Measurements from ENCODE around the gene SF3B4. TPM values are rescaled to one million over a fixed set of nuclear protein-coding genes. Genes with fewer than 3 reads are reported as not detected.

SF3B4 gene
- total RNA-seq, 1 experiment from 2014 or later, result 103 TPM

- H3K36me3 Mint-ChIP-seq (ENCODE audit: insufficient read depth, unreplicated experiment), result peaks cover 49% of the 10 kb centered on the region
- intact Hi-C loops (cut with micrococcal nuclease; ENCODE audit: unreplicated experiment), result no loop called here
Observed at GRCh38 chr1:149966405-149966804, 38.8 kb upstream of the SF3B4 start.

GRCh38 chr1:149965440-149965839 is 37.8 kb upstream of the SF3B4 start:
- Histone ChIP-seq H3K4me3 (ENCODE audit: low read depth, low read length) (no peak overlapping the region), H3K27me3 (replicated peaks; ENCODE audit: control insufficient read depth, insufficient read depth, low read length) (no peaks in the 10 kb centered on the region), H3K9me3 (no peaks in the 10 kb centered on the region), H3K4me1 (no peaks in the 10 kb centered on the region), H3K36me3 (ENCODE audit: control insufficient read depth, insufficient read depth, low read length) (peaks cover 5% of the 10 kb centered on the region; the same call in 1 of the 2 replicates)
- H3K27ac Mint-ChIP-seq (ENCODE audit: unreplicated experiment), result no peak overlapping the region
- TF ChIP-seq CTCF (IDR thresholded peaks at IDR 0.05; ENCODE audit: insufficient read depth in 1 of 2, low read depth in 1 of 2, low read length in 1 of 2, severe bottlenecking in 1 of 2, unreplicated experiment in 1 of 2), result no peak
- intact Hi-C loops (cut with micrococcal nuclease; ENCODE audit: unreplicated experiment), result no loop called here
- no peaks in the 10 kb centered on the region for H3K27me3 Mint-ChIP-seq (ENCODE audit: insufficient read depth, unreplicated experiment)
- H3K36me3 Mint-ChIP-seq (ENCODE audit: insufficient read depth, unreplicated experiment), result peaks cover 46% of the 10 kb centered on the region
- DNase-seq, result no peak
- BruUV-seq (replicated peaks), result no TSS peak
- H3K4me1 Mint-ChIP-seq (ENCODE audit: low read depth, unreplicated experiment), result no peaks in the 10 kb centered on the region
- no peak overlapping the region for H3K4me3 Mint-ChIP-seq (ENCODE audit: unreplicated experiment)
- ChIA-PET POLR2A (no interaction called here), CTCF (no interaction called here)
- no peaks in the 10 kb centered on the region for H3K9me3 Mint-ChIP-seq (ENCODE audit: unreplicated experiment)

More at GRCh38 chr1:149966405-149966804, 38.8 kb upstream of the SF3B4 start:
- H3K4me1 ChIP-seq, result no peaks in the 10 kb centered on the region
- H3K27me3 Mint-ChIP-seq (ENCODE audit: insufficient read depth, unreplicated experiment), result no peaks in the 10 kb centered on the region
- CTCF ChIA-PET, result no interaction called here
- H3K9me3 ChIP-seq, result no peaks in the 10 kb centered on the region
- BruUV-seq (replicated peaks), result no TSS peak
- TF ChIP-seq CTCF (IDR thresholded peaks at IDR 0.05; ENCODE audit: insufficient read depth in 1 of 2, low read depth in 1 of 2, low read length in 1 of 2, severe bottlenecking in 1 of 2, unreplicated experiment in 1 of 2), result no peak
- no peak overlapping the region for H3K27ac Mint-ChIP-seq (ENCODE audit: unreplicated experiment)
- H3K27me3 ChIP-seq (replicated peaks; ENCODE audit: control insufficient read depth, insufficient read depth, low read length), result no peaks in the 10 kb centered on the region
- H3K9me3 Mint-ChIP-seq (ENCODE audit: unreplicated experiment), result no peaks in the 10 kb centered on the region
- POLR2A ChIA-PET, result interaction anchor here (0.5 to 0.6 kb wide), 2 partner anchors 221 to 612 kb away, joined by 5 to 6 read pairs; no protein-coding TSS in a partner anchor
- no peak overlapping the region for H3K4me3 ChIP-seq (ENCODE audit: low read depth, low read length)
- H3K4me3 Mint-ChIP-seq (ENCODE audit: unreplicated experiment), result no peak overlapping the region
- 0 out of 2 replicates have a peak, but pooled peaks cover 5% of the 10 kb centered on the region for H3K36me3 ChIP-seq (ENCODE audit: control insufficient read depth, insufficient read depth, low read length)
- DNase-seq, result no peak
- H3K4me1 Mint-ChIP-seq (ENCODE audit: low read depth, unreplicated experiment), result no peaks in the 10 kb centered on the region

GRCh38 chr1:149963358-149963757 is 35.8 kb upstream of the SF3B4 start:
- no peak for DNase-seq
- ChIA-PET CTCF (no interaction called here), POLR2A (interaction anchor here (0.5 kb wide), 1 partner anchor 566 kb away, joined by 5 read pairs; no protein-coding TSS in a partner anchor)
- BruUV-seq (replicated peaks), result no TSS peak
- Histone ChIP-seq H3K9me3 (no peaks in the 10 kb centered on the region), H3K4me3 (ENCODE audit: low read depth, low read length) (no peak overlapping the region), H3K36me3 (ENCODE audit: control insufficient read depth, insufficient read depth, low read length) (peaks cover 8% of the 10 kb centered on the region; the same call in 1 of the 2 replicates), H3K4me1 (no peaks in the 10 kb centered on the region), H3K27me3 (replicated peaks; ENCODE audit: control insufficient read depth, insufficient read depth, low read length) (no peaks in the 10 kb centered on the region)
- H3K9me3 Mint-ChIP-seq (ENCODE audit: unreplicated experiment), result no peaks in the 10 kb centered on the region
- TF ChIP-seq CTCF (IDR thresholded peaks at IDR 0.05; ENCODE audit: insufficient read depth in 1 of 2, low read depth in 1 of 2, low read length in 1 of 2, severe bottlenecking in 1 of 2, unreplicated experiment in 1 of 2), result no peak
- no peaks in the 10 kb centered on the region for H3K27me3 Mint-ChIP-seq (ENCODE audit: insufficient read depth, unreplicated experiment)
- no peak overlapping the region for H3K27ac Mint-ChIP-seq (ENCODE audit: unreplicated experiment)
- intact Hi-C loops (cut with micrococcal nuclease; ENCODE audit: unreplicated experiment), result no loop called here
- H3K4me1 Mint-ChIP-seq (ENCODE audit: low read depth, unreplicated experiment), result no peaks in the 10 kb centered on the region
- H3K4me3 Mint-ChIP-seq (ENCODE audit: unreplicated experiment), result no peak overlapping the region
- peaks cover 67% of the 10 kb centered on the region for H3K36me3 Mint-ChIP-seq (ENCODE audit: insufficient read depth, unreplicated experiment)
